NCI-H82 (cell line): ENCODE data around the gene TCF7L2.
"Not testable (repeated sequence)": the region's sequence is repeated elsewhere in the genome, so short reads cannot be mapped to it uniquely, and the experiment has no call there.

Experiments used
- DNase-seq: peaks from one replicate; lab custom pipeline; 2025; lab: John Stamatoyannopoulos, UW

Gene TCF7L2

DNA sequence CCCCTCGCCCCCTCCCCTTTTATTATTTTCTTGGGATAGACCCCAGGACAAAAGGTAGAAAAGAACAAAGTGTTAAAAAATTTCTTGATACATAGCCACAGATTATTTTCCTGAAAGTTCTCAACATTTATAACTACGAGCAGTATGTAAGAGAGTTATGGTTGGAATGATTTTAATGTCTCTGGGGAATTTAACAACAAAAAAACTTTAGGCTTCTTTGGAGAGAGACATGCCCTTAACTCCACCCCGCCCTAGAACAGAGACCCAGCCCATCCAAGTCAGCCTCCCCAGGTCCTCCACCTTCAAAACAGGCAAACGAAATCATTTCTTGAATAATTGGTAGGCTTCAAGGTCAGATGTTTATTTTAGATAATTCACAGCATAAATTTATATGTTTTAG lies 97.1 kb downstream of the TCF7L2 start:
- DNase-seq: no peak

DNA sequence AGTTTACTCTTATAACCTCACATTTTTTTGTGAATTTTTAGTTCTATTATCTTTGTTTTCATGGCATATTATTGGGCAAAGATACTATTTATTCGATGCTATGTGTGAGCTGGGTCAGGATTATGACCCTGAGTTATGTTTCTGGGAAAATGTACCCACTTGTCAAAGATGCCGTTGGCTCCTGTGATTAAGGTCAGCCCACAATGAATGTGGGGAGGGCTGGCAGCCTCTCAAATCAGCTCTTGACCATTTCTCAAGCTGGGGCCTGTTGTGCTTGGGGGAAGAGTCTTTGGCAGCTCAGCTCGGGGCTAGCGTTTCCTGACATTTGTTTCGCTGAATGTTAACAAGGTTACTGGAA lies 97.5 kb downstream of the TCF7L2 start:
- DNase-seq: no peak

DNA sequence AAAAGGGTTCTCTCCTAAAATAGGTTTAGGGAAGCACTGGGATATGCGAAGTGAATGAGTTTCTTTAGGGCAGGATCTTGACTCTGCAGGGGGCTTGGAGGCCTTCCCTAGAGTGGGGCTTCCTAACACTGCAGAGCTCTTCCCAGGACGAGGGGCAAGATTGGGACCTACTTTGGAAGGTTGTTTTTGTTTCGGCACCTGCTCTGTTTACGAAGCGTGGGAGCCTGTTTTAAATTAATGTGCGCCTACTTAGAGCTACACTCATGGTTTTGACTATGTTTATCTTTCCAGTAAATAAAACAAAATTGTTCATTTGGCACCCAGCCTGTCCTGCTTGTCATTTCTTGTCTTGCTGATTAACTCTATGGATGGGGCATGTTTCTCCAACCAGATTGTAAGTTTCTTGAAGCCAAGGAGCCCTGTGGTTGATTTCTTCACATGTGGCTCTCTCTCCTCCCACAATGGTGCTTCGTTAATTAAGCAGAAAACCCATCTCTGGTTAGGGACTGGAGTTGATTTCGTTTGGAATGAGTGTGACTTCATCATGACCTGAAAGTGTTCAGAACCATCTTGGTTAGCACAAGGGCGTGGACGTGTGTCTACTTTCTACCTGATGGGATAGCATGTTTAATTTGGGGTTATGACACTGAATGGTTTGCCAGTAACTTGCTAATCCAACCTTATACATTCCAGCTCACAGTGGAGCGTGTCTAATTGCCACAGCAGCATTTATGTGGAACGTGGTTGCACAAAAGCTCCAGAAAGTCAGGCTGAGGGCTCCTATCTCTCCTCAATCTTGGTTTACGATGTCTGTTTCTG lies 98.1 kb downstream of the TCF7L2 start:
- DNase-seq: no peak

DNA sequence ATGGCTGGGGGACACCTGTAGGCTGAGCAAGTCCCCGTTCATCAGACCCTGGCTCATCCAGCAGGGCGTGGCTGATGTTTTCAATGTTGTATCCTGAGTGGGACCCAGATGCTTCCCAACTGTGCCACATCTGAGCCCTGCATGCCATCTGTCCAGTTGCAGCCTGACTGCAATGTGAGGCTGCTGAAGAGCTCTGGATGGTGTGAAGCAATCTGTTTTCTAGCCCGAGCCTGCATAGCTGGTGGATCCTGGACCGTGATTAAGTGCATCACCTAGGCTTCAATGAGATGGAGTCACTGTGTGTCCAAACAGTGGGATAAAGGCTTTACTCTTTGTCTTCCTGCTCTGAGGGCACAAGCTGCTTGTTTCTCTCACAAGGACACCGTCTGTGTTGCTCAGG lies 99.8 kb downstream of the TCF7L2 start:
- peak; percentile 30 for DNase-seq

DNA sequence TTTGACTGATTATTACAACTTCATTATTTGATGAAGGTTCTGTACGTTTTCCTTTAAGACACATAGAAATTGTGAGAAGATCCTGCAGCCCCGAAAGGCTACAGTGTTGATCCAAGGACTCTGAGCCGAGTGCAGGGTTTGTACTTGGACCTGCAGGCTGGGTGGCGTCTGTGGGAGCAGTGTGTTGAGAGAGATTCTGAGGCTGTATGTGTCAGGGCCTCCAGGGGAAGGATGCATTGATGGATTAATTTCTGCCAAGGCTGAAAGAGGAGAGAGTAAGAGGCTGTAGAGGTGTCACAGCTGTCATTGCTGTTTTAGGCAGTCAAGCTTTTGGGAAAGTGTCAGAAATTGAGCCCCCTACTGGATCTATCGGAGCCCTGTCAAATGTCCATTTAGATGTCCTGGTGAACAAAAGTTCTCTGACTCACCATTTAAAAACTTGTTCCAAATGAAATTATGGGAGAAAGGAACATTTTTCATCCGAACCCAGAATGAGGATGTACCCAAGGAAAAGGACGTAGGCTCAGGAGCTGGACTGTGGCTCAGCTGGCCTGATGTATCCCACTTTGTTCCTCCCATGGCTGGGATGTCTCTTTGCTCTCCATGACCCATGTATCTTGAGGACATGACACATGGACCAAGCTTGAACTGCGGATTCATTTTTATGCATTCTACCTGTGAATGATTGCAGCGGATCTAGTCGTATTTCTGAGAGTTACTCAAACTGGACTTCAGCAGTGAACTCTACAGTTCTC lies 102.2 kb downstream of the TCF7L2 start:
- peak; percentile 63 for DNase-seq

DNA sequence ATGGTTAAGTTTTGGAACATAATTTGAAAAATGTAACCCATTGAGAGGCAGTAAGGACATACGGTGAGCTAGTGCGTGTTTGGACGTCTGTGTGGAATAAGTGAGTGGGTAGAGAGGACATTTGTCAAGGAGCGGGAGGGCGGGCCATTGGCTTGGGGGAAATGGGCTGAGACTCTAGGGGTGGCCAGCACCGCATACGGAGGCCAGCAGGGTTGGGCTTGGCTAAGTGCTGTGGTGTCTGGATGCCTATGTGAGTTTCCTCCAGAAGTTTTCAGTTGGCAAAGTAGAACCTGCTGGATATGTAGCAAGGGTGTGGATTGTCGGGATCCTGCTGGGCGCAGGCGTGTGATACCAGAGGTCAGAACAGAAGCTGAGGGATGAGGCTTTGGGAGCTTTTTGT lies 103.0 kb downstream of the TCF7L2 start:
- no peak for DNase-seq

DNA sequence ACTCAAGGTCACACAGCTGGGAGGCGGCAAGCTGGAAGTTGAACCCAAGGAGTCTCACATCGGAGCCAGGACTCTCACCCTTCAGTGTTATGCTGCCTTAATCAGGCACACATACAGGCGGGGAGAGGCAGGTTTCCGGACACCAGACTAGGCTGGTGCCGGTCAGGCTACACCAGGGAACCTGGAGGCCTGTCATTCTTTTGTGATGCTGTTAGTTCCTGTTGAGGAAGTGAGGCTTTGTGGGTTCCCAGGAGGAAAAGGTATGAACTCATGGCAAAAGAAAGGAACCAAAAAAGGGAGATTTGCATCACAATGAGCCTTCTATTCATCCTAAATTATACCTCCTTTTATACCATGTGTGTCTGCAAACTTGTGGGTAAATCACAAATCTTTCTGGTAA lies 103.8 kb downstream of the TCF7L2 start:
- DNase-seq: no peak

DNA sequence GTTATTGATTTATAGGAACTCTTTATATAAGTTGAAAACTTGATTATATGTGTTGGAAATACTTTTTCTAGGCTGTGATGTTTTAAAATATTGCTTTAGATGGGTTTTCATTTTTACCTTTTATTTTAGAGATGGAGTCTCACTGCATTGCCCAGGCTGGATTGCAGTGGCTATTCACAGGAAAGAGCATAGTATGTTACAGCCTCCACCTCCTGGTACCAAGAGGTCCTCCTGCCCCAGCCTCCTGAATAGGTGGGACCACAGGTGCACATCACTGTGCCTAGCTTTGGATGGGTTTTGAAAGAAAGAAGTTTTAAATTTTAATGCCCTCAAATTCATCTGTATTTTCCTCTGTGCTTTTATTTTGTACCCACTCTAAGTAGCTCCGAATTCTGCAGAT lies 105.4 kb downstream of the TCF7L2 start:
- no peak for DNase-seq

DNA sequence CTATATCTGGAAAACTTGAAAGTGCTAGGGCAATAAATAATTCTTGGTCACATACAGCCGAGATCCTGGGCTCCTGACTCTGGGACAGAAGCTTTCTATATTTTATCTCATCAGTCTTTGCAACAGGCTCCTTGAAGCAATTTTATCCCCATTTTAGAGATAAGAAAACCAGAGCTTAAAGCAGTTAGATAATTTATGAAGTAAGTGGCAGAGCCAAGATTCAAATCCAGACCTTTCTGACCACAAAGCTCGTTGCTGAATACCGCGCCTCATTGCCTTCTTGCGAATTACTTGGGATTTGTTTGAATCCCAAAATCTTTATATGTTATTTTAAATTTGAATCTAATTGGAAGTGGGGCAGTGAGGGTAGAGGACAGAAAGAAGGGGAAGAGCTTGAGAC lies 106.0 kb downstream of the TCF7L2 start:
- DNase-seq: no peak

DNA sequence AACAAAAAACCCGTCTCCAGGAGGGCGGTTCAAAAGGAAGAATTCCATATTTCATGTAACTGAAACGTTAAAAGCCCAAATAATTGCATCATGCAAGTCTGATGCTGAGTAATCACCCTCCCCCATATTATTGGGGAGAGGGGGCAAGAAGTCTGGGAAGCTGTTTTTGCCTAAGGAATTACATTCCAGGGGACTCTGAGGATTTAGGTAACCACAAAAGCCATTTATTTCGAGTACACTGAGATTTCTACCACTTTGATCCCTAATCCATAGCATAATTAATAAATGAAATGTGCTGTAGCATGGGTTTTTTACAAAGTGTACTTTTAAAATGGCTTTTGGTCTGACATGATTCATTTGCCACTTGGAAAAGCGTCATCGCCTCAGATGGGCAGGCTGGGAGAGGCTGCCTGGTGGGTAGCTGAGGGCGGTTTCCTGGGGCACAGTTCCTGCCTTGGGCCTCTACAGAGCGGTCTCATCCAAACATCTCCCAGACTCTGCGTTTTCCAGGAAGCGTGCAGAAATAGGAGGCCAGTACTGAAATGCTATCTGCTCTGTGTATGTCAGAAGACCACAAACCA lies 106.5 kb downstream of the TCF7L2 start:
- DNase-seq: no peak

DNA sequence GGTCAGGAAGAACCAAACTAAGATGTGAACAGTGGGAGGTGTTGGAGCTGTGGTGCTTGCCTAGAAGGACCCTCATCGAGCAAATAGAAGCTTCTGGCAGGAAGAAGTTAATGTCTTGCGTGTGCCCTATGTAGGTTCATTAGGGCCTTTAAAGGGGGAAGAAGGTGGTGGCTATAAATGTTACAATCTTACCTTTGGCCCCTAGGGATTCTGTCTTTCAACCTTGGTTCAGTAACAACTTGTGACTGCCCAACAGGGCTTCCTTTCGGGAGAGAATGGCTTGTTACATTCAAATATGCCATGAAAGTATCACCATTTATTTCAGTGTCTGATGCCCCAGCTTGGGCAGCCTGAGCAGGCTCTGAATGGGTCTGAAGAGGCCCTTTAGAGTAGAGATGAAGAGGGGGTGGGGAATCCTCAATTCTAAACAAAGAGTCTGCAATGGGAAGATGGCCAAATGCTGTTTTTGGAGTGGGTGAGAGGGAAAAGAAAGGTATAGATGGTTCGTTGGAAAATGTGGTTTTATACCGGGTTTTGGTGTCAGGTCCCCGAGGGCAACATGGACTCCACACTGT lies 108.0 kb downstream of the TCF7L2 start:
- DNase-seq: peak; percentile 58

DNA sequence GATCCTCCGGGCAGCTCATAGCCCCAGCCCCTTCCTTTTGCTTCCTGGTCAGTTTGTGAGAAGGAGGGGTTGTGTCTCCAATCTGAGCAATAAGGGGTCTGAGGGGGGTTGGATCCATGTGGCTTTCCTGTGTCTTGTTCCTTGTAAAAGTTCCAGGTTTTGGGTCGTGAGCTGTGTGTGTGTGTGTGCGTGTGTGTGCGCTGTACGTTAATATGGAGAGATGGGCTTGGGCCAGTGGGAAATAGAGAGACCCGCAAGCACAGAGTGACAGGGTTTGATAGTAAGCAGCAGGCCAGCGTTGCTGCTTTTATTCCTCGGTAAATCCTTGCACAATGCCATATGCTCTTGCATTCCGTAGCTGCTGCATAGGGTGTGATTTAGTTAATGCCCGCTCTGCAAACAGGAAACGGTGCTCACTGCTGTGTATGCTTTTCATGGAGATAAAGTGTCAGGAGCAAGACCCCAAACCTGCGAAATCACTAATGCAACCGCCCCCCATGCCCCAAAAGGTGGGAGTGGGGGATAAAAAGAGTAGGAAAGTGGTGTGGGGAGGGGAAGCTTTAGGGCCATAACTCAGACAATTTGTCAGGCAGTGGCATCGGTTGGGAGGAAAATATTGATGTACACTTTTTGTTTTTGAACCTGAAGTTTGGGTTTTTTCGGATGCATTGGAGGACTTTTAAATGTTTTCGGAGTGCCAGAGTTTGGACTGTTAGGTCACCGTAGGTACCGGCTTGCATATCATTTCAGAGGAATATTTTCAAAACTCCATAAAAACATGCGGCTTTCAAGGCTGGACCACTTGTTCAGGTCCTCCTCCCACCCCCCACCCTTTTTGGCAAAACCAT lies 108.7 kb downstream of the TCF7L2 start:
- DNase-seq: peak; percentile 90

DNA sequence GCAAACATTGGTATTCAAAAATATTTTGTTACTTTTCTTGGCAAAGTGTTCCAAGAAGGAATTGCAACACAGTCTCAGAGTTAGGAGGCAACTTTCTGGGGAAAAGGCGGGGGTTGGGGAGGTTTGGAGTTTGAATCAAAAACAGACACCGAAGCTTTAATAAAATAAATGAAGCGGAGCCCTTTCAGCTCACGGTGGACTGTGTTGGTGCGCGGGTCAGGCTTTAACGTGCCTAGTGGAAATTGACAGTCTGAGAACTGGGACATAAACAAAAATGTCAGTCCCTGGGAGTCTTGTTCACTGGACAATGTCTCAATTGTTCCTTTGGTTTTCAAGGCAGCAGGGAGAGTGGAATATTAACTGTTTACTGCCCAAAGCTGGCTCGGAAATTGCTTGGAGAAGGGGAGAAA lies 109.3 kb downstream of the TCF7L2 start:
- no peak for DNase-seq

DNA sequence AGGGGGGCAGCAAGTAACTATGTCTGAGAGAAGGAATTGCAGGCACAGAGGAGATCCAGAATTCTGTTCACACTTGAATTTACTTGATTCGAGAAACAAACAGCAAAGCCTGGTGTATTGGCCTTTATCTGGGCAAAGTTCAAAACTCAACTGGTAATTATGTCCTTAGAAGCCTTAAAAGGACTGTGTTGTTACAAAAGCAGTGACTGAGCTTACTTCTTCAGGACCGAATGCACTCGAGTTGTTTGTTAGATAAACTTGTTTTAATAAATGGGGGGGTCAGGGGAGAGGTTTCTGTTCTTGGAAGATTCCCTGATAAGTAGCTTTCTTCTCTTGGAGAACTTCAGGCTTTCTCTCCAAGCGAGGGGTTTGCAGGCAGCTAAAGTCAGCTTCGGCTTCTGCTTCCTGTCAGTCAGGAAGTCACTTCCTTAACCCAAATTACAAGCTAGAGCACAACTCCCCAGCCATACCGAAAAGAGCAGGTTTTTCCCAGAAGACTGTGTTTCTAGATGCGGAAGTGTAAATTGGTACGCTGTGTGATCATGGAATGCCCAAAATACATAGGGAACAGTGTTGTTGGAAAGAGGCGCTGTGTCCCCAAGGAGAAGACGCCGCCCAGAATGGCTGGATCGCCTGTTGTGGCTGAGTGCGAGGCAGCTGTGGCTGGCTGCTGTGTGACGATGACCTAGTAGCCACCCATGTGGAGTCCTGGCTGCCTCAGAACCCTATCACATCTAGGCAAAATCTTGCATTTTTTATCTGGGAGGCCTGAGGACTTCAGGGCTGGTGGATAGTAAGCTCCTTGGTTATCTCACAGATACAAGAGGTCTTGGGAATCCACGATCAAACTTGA lies 110.4 kb downstream of the TCF7L2 start:
- DNase-seq: no peak

DNA sequence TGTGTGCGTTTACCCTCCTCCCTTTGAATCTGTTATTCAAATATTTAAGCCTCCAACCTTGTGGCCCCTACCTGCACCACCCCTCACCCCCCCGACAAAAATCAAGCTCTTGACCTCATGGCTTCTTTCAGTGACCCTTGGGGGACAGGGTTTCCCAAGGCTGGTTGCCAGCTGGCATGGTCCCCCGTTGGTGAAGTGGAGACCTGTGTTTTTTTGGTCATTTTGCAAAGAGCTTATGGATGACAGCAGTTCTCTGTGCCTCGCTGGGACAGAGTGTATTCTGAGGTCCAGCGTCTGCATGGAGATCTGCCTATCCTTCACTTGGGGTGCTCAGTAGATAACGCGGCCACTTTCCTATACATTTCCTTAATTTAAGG lies 111.0 kb downstream of the TCF7L2 start:
- DNase-seq: no peak

DNA sequence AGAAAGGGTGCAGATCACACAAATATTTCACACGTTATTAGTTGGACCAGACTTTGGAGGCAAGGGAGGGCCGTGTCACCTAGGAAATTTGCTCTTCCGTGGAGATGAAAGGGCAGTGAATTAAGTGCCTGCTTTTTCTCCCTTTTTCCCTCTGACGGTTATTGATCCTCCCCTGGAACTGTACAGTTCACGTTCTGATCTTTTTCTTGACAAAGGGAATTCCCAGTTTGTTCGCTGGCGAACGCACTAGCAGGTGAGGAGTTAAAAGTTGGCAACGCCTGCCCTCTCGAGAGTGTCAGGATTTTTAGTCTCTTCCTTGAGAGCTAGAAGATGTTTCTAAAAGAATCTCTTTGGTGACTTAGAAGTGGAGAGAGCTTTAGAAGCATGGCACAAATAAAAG lies 111.5 kb downstream of the TCF7L2 start:
- no peak for DNase-seq

DNA sequence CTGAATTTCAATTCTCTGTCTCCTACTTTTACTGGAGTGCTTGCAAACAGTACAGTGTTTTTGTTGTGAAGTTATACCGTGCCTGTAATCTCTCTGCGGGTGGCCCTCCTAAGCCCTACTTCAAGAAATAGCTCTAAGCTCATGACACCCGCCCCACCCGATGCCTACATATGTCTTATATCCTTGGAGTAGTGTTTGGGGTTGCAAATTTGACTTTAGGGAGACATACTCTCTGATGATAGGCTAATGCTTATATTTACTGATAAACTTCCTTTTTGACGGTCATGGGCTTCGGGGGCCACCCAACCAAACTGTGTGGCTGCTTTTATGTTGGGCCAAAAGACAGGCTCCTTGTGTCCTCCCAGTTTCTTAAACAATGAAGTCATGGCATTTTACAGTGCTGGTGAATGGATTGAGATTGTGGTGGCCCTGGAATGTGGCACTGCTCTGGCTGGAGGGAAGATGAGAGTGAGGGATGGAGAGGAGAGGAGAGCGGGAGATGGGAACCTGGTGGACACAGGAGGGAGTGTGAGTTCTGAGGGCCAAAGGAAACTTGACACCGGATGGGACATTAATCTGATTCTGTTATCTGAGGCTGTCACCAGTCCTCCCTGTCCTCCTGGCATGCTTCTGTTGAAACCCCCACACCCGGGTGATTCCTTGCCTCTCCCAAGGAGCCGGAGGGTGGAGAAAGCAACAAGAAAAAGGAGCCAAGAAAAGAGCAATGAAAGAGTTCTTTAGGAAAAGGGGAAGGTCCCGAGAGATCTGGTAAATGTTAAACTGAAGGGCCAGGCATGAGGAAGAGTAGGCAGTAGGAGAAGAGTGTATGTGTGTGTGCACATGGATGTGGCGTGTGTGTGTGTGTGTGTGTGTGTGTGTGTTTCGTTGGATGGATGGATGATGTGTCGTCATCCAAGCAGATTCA lies 113.3 kb downstream of the TCF7L2 start:
- peak; percentile 61 for DNase-seq

DNA sequence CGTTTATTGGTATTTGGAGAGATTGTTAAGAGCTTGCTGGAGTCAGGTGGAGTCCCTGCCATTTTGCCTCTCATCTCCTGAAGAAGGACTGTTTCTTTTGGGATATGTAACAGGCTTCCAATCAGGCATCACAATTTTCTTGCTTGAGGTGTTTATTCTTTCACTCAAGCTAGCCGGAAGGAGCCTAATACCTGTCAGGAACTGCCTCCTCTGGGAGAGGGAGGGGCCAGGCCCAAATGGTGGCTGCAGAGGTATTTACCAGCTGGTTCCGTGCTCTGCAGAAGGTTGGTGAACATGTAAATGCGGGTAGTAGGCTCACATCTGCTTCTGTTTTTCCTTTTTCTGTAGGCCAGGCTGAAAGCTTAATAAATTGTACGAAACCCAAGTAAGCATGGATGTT lies 114.0 kb downstream of the TCF7L2 start:
- no peak for DNase-seq

DNA sequence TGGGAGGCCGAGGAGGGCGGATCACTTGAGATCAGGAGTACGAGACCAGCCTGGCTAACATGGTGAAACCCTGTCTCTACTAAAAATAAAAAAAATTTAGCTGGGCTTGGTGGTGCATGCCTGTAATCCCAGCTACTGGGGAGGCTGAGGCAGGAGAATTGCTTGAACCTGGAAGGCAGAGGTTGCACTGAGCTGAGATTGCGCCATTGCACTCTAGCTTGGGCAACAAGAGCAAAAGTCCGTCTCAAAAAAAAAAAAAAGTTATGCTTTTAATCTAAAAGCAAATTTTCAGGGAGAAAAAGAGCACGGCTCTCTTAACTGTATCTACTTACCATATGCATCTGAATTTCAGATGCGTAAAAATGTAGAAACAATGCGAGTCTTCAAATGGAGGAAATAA lies 116.1 kb downstream of the TCF7L2 start:
- not testable (repeated sequence) for DNase-seq
